GM18870 (cell line): ENCODE results near the gene MYRIP.

Experiments used
- ATAC-seq: cut with Tn5 transposase; IDR thresholded peaks from one replicate; pipeline ENCODE4 v1.9.1; 2021; ENCODE audit warnings: moderate library complexity; ENCODE audit not compliant: unreplicated experiment

MYRIP gene

DNA sequence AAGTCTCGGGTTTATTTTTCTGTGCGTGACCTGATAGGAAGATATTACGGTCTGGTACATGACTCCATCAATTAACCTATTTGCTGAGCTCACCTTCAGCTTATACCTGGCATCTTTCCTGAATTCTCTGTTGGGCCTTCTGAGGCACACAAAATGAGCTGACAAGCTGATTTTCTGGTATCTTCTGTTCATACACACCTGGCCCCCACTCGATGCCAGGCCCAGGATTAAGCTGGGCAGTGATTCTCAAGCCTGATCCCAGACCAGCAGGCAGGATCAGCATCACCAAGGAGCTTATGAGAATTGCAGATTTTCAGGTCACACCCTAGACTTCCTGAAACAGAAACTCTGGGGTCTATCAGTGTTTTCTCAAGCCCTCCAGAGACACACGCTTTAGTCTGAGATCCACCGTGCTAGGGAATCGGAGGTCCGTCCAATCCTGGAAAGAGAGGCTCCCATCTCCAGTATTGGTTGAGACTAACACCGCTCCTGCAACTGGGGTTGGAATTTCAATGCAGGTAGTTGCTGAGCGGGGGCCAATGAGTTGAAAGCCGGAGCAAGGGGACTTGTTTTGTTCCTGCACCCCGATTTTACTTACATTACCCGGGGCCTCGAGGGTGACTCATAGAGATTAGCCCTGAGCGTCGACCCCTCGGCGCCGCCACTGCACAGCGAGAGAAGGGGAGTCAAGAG, 499.5 kb downstream of the MYRIP start:
- ATAC-seq = peak; percentile 1

DNA sequence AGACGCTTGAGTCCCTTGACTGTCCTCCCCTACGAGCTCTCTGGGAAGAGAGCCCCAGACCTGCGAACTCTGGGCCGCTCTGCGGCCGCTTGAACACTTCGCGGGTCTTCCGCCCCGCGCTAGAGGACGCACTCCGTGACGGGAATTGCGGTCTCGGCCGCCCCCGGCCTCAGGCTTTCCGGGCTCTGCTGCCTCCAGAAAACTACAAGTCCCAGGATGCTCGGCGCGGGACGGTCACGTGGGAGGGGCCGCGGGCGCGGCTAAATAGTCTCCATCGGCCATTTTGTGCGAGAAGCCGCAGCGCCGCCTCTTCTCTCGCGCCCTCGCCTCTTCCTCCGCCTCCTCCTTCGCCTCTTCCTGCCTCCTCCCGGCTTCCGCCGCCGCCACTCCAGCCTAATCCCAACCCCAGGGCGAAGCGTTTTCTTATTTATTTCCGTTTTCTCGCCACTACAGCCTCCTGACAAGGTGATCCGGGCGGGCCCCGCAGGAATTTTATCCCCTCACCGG, 500.1 kb downstream of the MYRIP start, which contains the start of gene EIF1B:
EIF1B (plus strand) TSS at position 290 of the 507 bp plus-strand sequence. CDS start 235 bp downstream, outside the sequence.
- peak; percentile 88 for ATAC-seq
